IPS-NIHi7 (cell line): Measurements from ENCODE around the gene SH2D5.
A peak's percentile ranks its signal among the peaks of the same experiment; 100 is the strongest.

ENCODE experiments used
- DNase-seq: peaks from one replicate; pipeline ENCODE4 v3.0.0; 2012; ENCODE audit warnings: mixed read lengths; ENCODE audit errors: extremely low spot score

SH2D5 gene

DNA sequence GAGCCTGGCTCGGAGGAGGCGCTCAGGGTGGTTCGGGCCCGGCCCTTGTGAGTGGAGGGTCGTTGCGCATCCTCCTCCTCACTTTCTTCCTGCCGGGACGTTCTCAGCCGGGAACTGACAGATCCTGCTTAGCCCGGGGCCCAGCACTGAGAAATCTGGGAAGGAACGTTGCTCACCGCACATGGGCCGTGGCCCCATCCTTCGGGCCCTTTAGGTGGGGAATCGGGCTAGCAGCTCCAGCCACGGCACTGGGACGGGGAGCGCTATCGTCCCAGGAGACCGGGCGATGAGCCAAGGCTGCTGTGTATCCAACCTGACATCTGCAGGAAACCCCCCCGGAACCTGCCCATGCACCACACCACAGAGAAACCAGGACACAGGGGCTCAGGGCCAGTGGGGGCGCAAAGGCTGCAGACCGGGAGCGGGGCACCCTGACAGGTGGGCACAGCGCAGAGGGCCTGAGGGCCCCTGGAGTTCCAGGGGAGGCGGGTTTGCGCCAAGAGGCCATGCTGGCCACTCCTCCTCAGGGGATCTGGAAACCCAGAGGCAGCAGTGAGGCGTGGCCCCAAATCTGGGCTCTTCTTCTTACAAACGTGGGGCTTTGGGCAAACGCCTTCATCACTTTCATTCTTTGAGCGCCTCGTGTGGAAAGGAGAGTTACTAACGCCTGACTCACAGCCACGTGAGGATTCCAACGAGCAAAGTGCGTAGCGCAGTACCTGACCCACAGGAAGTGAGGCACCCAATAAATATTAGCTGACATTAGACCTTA, at the start of gene SH2D5:
SH2D5 (minus strand) TSS at position 116 of the 772 bp plus-strand sequence. CDS start 4,659 bp downstream, outside the sequence.
- peak; percentile 66 for DNase-seq

DNA sequence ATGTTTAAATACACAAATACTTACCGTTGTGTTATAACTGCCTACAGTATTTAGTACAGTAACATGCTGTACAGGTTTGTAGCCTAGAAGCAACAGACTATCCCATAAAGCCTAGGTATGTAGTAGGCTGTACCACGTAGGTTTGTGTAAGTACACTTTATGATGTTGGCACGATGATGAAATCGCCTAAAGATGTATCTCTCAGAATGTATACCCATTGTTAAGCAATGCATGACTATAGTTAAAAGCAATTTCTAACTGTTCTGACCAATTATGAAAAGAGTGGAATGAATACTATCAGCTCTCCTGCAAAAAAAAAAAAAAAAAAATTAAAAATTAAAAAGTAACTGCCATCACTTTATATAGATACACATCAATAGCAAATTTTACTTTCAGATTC, 43.2 kb upstream of the SH2D5 start:
- DNase-seq, result no peak

DNA sequence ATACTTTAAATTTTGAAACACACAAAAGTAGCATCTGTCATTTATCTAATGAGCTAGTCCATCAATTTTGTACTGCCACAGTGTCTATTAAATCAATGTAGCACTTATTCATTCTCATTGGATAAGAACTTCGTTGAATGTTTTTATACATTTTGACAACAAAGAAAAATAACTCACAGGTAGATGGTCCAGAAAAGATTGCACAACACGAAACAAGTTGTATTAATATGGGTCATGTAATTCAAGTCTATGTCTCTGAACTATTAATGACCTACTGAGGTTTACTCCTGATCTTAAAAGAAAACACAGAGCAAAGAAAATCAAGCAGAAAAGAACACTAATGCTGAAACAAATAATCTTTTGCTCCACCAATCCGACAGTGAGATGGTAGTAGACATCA, 39.3 kb upstream of the SH2D5 start:
- no peak for DNase-seq

GRCh38 chr1:20770314-20771087, 38.0 kb upstream of the SH2D5 start:
- DNase-seq, result no peak

- no peak for DNase-seq
Observed at GRCh38 chr1:20767271-20767670, 34.8 kb upstream of the SH2D5 start.

DNA sequence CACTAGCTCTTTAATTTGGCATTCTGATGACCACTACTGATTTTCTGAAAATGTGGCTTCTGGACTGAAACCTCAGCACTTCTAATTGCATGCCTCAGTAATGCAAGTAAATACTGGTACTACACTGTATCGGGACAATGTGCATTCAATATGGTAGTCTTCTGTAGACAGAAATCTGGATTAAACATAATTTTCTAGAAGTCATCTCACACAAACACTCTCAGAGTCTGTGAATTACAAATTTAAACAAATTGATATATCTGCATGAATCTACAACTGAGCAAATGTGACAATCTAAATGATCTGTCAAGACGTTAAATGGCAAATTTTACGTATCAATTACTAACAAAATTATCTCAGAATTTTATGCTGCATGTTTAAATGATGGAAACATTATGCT, 30.9 kb upstream of the SH2D5 start:
- no peak for DNase-seq

DNA sequence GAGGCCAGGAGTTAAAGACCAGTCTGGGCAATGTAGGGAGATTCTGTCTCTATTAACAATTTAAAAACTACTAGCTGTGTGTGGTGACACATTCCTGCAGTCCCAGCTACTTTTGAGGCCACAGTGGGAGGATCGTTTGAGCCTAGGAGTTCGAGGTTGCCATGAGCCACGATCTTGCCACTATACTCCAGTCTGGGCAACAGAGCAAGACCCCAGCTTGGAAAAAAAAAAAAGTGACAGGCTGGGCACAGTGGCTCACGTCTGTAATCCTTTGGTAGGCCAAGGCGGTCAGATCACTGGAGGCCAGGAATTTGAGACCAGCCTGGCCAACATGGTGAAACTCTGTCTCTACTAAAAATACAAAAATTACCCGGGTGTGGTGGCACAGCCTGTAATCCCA, 27.8 kb upstream of the SH2D5 start:
- DNase-seq, result no peak

DNA sequence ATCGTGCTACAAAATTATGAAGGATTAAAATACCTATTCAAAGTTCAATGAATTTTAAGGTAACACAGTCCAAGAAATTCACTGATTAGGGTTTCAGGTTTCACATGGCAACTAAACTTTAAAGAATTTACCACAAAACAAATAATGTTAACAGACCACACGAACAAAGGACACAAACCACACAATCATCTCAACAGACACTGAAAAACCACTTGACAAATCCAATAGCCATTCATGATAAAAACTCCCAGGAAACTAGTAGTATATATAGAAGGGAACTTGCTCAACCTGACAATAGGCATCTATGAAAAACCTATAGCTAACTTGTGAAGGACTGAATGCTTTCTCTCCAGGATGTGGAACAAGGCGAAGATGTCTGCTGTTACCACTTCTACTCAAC, 21.1 kb upstream of the SH2D5 start:
- DNase-seq, result no peak

DNA sequence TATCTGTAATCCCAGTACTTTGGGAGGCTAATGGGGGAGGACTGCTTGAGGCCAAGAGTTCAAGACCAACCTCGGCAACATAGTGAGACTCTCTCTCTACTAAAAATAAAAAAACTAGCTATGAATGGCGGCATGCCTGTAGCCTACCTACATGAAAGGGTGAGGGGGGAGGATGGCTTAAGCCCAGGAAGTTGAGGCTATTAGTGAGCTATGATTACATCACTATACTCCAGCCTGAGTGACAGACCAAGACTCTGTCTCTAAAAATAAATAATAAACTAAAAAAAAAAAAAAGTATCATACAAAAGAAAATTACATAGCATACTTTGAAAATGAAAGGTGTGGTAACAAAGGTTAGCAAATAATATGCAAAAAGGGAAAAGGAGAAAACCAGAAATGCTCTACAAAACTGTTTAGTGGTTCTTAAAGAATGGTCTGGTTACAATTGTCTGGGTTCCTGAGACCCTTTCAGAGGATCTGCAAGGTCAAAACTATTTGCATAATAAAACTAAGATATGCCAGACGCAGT, 19.0 kb upstream of the SH2D5 start:
- DNase-seq, result no peak

- no peak for DNase-seq
Observed at GRCh38 chr1:20742671-20743070, 10.2 kb upstream of the SH2D5 start.

DNA sequence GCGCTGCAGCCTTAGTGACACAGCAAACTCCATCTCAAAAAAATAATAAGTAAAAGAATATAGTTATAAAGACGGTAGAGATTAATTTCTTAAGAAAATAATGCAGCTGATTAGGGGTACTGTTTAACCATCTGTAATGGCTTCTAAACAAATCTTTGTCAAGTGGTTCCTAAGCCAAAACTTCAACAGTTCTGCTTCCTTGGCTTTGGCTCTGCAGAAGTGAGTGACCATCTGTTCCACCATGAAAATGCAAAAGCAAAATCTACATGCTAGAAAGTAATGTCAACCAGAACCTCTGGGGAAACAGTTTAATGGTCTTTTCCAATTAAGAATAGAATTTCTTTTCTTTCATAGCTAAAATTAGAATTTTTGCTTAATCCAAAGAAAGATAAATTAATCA, 8.3 kb upstream of the SH2D5 start:
- DNase-seq, result no peak

GRCh38 chr1:20739225-20739624, 6.7 kb upstream of the SH2D5 start:
- DNase-seq, result no peak

DNA sequence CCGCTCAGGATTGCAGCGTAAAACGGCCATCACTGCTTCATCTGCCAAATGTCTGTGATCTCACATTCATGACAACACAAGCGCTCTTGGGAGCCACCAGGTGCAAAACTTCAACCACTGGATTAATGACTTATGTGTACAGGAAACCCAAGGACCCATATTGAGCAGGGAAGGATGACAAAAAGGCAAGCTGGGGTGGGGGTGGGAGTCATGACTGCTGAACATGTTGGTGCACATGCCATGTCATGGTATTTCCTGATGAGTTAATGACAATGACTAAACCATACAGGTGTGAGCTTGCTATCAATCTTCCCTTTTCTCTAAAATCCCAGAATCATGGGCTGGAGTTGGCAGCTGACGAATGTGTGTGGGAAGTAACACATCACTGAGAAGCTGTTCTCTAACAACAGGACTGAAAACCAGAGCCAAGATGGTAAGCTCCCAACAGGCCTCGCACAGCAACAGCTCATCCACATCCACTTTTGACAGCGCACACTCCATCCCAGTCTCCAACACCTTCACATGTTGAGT, 3.1 kb upstream of the SH2D5 start:
- DNase-seq, result no peak

DNA sequence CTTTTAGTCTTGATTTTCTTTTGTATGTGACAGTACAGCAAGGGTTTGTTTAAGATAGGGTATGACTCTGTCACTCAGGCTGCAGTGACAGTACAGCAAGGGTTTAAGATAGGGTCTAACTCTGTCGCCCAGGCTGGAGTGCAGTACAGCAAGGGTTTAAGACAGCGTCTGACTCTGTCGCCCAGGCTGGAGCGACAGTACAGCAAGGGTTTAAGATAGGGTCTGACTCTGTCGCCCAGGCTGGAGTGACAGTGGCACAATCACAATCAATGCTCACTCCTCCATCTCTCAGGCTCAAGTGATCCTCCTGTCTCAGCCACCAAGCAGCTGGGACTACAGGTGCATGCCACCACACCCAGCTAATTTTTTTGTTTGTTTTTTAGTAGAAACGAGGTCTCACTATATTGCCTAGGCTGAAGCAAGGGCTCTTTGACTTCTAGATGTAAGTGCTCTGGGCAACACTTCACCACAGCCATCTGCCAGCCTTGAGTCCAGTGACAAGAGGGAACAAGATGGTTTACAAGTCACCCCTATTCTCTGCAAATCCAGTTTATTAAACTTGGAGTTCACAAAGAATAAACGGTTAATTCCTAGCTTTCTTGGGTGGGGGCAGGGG, 965 bp upstream of the SH2D5 start:
- no peak for DNase-seq

- peak; percentile 94 for DNase-seq
Observed at GRCh38 chr1:20732071-20732587, 374 bp downstream of the SH2D5 start.

DNA sequence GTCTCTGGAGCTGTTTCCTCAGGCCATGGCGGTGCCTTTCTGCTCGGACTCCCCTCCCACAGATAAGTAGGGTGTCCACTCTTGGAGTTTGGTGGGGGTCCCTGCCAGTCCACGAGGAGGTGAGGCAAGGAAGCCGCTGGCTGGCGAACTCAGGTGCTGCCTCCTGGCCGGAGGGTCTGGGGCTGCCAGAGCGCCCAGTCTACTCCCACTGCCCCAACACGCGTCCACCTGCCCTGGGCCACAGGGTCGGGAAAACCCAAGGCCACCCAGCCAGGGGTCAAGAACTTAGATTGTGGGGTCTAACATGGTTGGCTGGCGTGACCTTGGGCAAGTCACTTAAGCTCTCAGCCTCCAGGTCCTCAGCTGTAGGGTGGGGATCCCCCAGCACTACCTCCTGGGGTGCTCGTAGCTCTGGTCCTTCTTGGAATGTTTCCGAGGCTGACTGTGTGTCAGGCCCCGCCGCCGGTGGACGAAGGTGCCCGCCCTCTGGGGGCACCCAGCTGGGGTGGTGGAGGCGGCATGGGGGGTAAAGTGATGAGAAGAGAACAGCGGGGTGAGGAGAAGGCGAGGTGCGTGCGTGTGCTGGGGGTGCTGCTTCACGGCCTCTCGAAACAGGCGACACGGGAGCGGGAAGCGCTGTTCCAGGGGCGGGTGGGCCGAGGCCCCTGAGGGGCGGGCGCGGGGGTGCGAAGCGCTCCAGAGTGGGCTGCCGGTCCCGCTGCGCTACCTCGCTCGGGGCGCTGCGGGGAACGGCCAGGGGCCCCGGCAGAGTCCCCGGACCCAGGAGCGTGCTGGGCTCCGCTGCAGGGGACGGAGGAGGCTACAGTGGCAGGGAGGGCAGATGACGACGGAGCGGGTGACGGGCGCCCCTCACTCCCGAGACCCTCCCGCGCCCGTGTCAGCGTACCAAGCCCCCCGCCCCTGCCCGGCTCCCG, 1.2 kb downstream of the SH2D5 start:
- no peak for DNase-seq

- no peak for DNase-seq
Observed at GRCh38 chr1:20730690-20731056, 1.8 kb downstream of the SH2D5 start.

- no peak for DNase-seq
Observed at GRCh38 chr1:20729990-20730689, 2.4 kb downstream of the SH2D5 start.

DNA sequence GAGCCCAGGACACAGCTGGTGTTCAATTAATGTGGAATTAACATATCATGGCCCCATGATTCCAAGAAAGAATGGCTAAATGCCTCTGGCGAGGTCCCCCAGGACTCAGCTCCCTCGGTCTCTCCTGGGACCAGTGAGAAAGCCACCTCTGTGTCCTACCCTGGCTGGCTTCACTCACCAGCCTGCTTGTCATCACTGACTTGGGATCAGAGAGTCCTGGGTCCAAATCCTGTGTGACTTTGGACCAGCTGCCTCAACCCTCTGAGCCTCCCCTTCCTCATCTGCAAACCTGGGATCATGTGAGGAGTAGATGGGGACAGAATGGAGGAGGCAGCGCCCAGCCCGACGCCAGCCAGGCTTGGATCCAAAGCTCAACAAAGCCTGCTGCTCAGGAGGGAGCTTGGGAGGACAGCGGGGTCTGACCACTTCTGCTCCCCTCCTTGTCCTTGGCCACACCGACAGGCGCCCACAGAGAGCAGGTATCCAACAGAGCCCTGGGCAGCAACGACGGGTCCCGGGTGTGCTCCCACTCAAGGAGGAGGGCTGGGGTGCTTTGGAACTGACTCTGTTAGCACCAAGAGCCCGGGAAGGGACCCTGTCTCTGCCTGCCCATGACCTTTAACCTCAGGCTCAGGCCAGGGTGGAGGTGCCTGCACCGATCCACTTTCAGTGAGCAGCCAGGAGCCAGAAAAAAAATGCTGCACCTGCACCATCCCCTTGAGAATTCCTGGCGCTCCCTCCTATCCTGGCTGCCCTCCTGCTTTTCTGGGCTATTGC, 3.2 kb downstream of the SH2D5 start:
- DNase-seq, result no peak
